HL-60 (cell line): ENCODE data around the gene PRMT1.

ENCODE experiments used
- CTCF ChIP-seq: IDR thresholded peaks from one replicate; pipeline ENCODE4 v1.5.1; 2011; ENCODE audit warnings: low read length, control low read depth, inconsistent platforms; ENCODE audit not compliant: insufficient read depth
- POLR2AphosphoS5 ChIP-seq: IDR thresholded peaks from 2 replicates; pipeline ENCODE4 v1.6.1; 2012; ENCODE audit warnings: low read depth
- REST ChIP-seq: IDR thresholded peaks from 2 replicates; pipeline ENCODE4 v1.6.1; 2012; ENCODE audit warnings: low read depth; ENCODE audit not compliant: insufficient replicate concordance

DNA sequence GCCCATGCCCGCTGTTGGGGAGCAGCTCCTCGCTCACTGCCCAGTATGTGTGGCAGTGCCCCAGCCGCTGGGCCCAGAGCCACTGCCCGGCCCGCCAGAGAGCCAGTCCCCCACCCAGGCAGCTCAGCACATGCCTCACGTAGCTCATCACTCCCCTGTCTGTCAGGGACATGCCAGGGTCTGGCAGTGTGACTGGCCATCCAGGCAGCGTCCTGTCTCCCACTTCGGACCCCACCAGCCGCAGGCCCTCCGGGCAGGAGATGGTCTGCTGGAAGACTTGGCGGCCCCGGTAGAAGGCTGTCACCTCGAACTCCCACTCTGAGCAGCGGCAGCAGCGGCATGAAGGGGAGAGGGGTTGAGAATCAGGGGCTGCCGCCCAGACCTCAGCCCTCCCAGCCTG is 15.1 kb upstream of the PRMT1 start:
- TF ChIP-seq CTCF (no peak), POLR2AphosphoS5 (no peak), REST (no peak)
